ENCODE measurements around the gene OR5K3.

- TF ChIP-seq CTCF (conservative IDR thresholded peaks at IDR 0.05) = no peak
- TF ChIP-seq ZFX (IDR thresholded peaks at IDR 0.05) = no peak
Observed at GRCh38 chr3:98432575-98432974, 42.1 kb downstream of the OR5K3 start.

Data from C4-2B (cell line).